Stromal cell of bone marrow (primary cell): Measurements from ENCODE around the gene NXT1.

Experiments used
- DNase-seq: peaks from one replicate; pipeline ENCODE4 v3.0.0-alpha.2; 2012; ENCODE audit warnings: low read depth

NXT1 gene

DNA sequence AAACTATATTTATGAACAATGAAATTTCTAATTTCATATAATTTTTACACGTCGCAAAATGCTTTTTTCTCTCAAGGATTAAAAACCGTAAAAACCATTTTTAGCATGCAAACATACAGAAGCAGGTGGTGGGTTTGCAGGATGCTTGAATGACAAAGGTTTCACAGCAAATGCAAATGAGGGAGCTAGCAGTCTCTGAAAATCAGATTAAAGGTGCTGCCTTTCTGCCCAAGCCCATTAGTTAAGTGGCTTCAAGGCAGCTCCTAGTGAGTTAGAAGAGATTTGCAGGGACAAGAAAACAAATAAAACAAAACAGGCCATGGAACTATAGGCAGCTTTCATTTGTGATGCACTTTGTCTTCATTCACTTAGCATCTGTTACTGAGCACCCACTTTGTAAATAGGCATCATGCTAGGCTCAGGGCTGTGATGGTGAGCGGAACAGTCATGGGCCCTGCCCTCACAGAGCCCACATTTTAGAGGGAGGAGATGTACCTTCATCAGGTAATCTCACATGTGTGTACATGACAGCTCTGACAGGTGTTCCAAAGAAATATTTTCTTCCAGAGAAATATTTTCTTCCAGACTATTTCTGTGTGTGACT, 41.2 kb downstream of the NXT1 start:
- no peak for DNase-seq

DNA sequence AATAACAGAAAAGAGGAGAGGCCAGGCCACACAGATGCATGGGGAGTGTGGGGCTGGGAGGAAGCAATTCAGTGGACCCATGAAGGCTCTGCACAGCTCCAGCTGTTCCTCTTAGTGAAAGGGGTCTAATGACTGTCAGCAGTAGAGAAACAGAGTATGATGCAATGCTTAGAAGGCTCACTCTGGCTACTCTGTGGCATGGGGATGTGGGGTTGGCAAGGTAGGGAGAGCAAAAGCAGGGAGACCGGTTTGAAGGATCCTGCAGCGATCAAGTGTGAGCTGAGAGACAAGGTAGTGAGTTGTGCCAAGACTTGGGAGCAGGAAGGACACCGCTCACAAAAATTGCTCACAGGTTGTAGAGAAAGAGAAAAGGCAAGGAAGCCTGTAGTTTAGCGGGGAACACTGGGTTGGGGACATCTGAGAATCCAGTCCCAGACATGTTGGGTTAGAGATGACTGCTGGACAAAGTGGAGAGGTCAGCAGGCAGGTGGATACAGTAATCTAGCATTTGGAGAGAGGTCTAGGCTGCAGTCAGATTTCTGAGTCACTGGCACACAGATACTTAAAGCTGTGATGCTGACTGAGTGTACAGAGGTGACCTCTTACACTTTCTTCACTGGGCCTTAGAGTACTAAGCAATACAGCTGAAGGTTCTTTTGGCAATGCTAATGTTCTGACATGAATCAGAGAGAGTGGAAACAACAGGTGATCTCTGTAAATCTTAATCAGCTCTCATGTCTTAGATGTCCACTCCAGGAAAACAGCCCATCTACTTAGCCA, 43.6 kb downstream of the NXT1 start:
- DNase-seq = no peak

DNA sequence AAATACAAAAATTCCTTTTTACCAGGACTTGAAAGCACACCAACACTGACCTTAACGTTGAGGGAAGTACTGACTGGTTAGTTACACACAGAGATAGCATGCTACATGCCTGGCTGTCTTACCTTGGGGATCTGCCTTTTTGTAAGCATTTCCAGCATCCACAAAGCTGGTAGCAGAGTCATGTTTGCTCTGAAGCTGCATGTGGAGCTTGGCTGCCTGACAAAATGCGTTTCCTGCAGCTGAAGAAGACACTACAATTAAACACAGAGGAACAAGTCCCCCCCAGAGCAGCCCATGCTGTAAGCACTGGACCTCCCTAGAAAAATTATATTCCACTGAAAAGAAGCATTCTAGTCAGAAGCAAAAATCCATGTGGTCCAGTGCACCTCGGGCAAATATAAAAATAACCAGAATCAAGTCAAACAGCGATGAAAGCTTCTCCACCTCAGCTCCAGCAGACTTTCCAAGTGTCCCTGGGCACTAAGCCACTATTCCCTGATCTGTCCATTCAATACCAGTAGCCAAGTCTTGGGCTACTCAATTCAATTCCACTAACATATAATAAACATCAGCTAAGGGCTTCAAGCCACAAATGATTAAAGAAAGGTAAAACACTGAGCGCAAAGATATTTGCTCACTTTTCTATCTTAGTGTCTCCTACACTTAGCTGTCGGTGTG, 46.5 kb downstream of the NXT1 start:
- no peak for DNase-seq

DNA sequence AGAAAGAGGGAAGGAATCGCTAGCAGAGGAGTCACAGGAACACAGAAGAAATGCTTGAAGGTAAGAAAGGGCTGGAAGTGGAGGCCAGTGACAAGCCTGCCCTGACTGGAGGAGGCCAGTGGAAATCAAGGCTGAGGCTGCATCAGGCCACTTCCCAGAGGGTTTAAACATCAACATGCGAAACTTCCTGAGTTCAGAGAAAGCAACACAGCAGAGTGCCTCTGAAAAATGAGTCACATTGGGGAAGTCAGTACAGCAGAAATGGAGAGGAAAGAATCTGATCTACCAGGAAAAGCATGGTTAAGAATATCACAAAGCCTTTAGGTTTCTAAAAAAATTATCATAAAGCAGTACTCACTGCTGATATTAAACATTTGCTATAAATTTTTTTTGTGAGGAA, 47.4 kb downstream of the NXT1 start:
- DNase-seq = peak; percentile 72

DNA sequence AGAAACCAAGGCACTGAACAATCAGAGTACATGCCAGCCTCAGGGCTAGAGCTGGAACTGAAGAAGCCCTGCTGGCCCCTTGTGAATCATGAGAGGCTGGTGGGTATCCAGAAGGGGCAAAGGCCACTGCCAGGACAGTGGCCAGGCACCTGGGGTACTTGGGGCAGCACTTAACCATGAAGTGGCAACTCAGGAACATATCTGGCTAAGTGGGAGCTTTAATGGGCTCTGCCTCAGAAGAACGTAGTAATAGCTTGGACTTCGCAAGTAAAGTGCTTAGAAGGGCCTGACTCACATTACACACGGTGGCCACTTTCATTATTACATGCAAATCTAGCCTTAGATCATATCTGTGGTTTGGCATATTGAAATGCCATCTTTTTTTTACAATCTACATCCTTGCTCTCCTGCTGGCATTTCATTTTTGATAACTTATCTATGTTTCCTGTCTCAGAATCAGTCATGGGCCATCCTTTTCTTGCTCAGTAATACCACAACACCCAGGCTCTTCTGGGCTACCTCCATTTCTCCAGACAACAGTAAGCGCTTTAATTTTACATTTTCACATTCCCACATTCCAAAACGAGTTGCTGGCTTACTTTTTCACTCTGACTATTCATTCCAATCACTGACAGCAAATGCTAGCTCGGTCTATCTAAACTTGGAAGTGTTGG, 49.1 kb downstream of the NXT1 start:
- peak; percentile 31 for DNase-seq

DNA sequence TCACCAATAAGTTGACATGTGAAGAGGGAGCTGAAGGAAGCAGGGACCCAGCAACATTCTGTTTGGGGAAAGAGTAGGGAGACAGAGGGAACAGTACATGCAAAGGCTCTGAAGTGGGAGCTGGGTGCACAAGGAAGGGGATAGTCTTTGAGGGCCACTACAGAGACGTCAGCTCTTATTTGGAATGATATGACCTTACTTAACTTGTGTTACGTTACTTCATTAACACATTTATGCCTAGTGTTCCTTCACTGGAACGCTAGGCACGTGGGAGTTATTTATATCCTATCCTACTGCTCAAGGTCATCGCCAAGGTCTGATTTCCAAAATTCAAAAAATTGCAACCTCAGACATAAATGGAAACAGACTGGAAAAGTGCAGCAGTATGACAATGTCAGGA, 50.5 kb downstream of the NXT1 start:
- DNase-seq = no peak

DNA sequence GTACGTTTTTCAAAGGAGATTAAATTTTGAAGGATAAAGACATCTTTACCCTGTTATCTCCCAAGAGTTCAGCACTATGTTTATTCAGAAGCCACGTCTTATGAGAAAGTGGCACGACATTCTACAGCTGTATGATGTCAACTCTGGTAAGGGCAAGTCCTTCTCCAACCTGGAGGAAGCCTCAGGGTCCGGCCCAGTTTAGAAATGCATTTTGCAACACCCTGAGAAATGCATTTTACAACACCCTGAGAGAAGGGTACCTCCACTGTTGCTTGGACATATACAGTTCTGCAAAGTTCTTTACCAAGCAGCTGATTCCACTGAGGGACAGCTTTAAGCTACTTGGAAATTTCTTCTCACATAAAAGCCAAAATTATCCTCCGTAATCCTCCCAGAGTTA, 53.2 kb downstream of the NXT1 start:
- DNase-seq = no peak

DNA sequence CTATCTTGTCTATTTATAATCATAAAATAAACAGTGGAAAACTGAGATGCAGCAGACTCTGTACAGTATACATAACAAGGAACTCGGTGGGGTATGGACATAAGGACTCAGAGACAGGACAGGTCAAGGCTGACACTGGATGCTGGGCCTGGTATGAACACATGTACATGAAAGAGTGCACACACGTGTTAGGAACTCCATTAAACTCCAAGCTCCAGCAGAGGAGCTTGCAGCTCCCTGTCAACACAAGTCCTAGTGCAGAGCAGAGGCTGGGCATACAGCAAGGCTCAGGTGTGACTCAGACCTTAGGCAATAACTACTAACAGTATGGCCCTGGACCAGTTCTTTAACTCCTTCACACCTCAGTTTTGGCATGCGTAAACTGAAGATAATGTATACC, 53.6 kb downstream of the NXT1 start:
- no peak for DNase-seq
